A549 (cell line): ENCODE data around the gene ARL6IP5. TPM values are rescaled to one million over a fixed set of nuclear protein-coding genes. Genes with fewer than 3 reads are reported as not detected.

Experiments used
- ATAC-seq, 2 experiments: fragments of 200-7000 bp in 1 of 2; fragments of >200 bp in 1 of 2; cut with Nextera tagmentation in 1 of 2; cut with Tn5 transposase in 1 of 2; 3 replicates each; pipeline versions ENCODE4 v1.8.0 to v1.9.1; 2018 to 2020; ENCODE audit warnings: mild to moderate bottlenecking in 1 of 2, moderate library complexity in 1 of 2
- CTCF ChIA-PET: fragments of 300-600 bp; sonication (Branson Sonifier 250); formaldehyde crosslinking; extraction: SDS; loops from one replicate; lab custom pipeline; 2021; ENCODE audit warnings: antibody characterized with exemption, inconsistent platforms; lab: Yijun Ruan, JAX
- POLR2A ChIA-PET: fragments of 350-600 bp; formaldehyde crosslinking; extraction: SDS; loops from one replicate; lab custom pipeline; 2021; ENCODE audit warnings: antibody characterized with exemption, inconsistent platforms; lab: Yijun Ruan, JAX
- DNase-seq, 2 experiments: peaks; one replicate each; pipeline versions ENCODE4 v3.0.0 to v3.0.0-alpha.2; 2011 to 2016; ENCODE audit warnings: low read depth in 1 of 2, low spot score in 1 of 2
- FAIRE-seq: peaks from 2 replicates; lab custom pipeline; 2011; peaks lifted over from hg19 to GRCh38; lab: Jason Lieb, UNC
- H3K27ac ChIP-seq, 2 experiments: fragments of >200 bp; sonication (Bioruptor Twin); formaldehyde crosslinking; 3 replicates each; pipeline ENCODE4 v1.5.1; 2016 to 2017
- H3K4me1 ChIP-seq: fragments of >200 bp; sonication (Bioruptor Twin); formaldehyde crosslinking; 3 replicates; pipeline ENCODE4 v1.6.1; 2016
- H3K4me2 ChIP-seq: fragments of >200 bp; sonication (Bioruptor Twin); formaldehyde crosslinking; 3 replicates; pipeline ENCODE4 v1.6.1; 2016
- H3K4me3 ChIP-seq: fragments of >200 bp; sonication (Bioruptor Twin); formaldehyde crosslinking; 3 replicates; pipeline ENCODE4 v1.5.1; 2016
- H3K9me3 ChIP-seq: fragments of >200 bp; sonication (Bioruptor Twin); formaldehyde crosslinking; 3 replicates; pipeline ENCODE4 v1.6.1; 2016
- CBX2 ChIP-seq: fragments of 200-600 bp; sonication (generic); IDR thresholded peaks from 2 replicates; pipeline ENCODE4 v1.6.1; 2016; ENCODE audit warnings: low read depth, mild to moderate bottlenecking, borderline replicate concordance
- CBX8 ChIP-seq: fragments of 200-600 bp; sonication (generic); IDR thresholded peaks from 2 replicates; pipeline ENCODE4 v1.6.1; 2016
- CHD4 ChIP-seq: fragments of 200-600 bp; sonication (generic); IDR thresholded peaks from 2 replicates; pipeline ENCODE4 v1.6.1; 2016; ENCODE audit warnings: antibody characterized with exemption, mild to moderate bottlenecking, borderline replicate concordance
- EHF ChIP-seq: fragments of 250-450 bp; sonication (Bioruptor Pico); IDR thresholded peaks from 2 replicates; pipeline ENCODE4 v1.5.0; 2020; ENCODE audit warnings: mild to moderate bottlenecking
- HDAC2 ChIP-seq: fragments of 200-600 bp; sonication (generic); IDR thresholded peaks from 2 replicates; pipeline ENCODE4 v1.6.1; 2016
- HOXB13 ChIP-seq: fragments of 250-450 bp; sonication (Bioruptor Pico); IDR thresholded peaks from 2 replicates; pipeline ENCODE4 v1.5.0; 2020; ENCODE audit warnings: low read depth, mild to moderate bottlenecking, moderate library complexity
- HOXB5 ChIP-seq: fragments of 250-450 bp; sonication (Bioruptor Pico); IDR thresholded peaks from 2 replicates; pipeline ENCODE4 v1.5.0; 2020; ENCODE audit warnings: mild to moderate bottlenecking, moderate library complexity
- JUNB ChIP-seq: fragments of >200 bp; sonication (Bioruptor Twin); formaldehyde crosslinking; IDR thresholded peaks from 2 replicates; pipeline ENCODE4 v1.6.1; 2016
- MAZ ChIP-seq: fragments of 150-350 bp; IDR thresholded peaks from 2 replicates; pipeline ENCODE4 v1.6.1; 2014; ENCODE audit warnings: antibody characterized with exemption, low read depth, low read length, borderline replicate concordance
- NFE2L2 ChIP-seq: fragments of 150-350 bp; conservative IDR thresholded peaks from 2 replicates; pipeline ENCODE4 v1.6.1; 2014; ENCODE audit warnings: low read length
- NPAS2 ChIP-seq: fragments of 250-450 bp; sonication (Bioruptor Pico); IDR thresholded peaks from 2 replicates; pipeline ENCODE4 v1.8.0; 2022; ENCODE audit warnings: mild to moderate bottlenecking, moderate library complexity, borderline replicate concordance
- NR3C1 ChIP-seq: fragments of >200 bp; sonication (Bioruptor Twin); formaldehyde crosslinking; IDR thresholded peaks from 3 replicates; pipeline ENCODE4 v1.6.1; 2017
- RARB ChIP-seq: fragments of 250-450 bp; sonication (Bioruptor Pico); IDR thresholded peaks from 2 replicates; pipeline ENCODE4 v1.8.0; 2021; ENCODE audit warnings: mild to moderate bottlenecking, moderate library complexity
- RCOR1 ChIP-seq: fragments of 150-350 bp; IDR thresholded peaks from 2 replicates; pipeline ENCODE4 v1.6.1; 2014; ENCODE audit warnings: antibody characterized with exemption, low read length, low read depth
- RFX5 ChIP-seq: fragments of 450-650 bp; IDR thresholded peaks from 2 replicates; pipeline ENCODE4 v1.7.1; 2014; ENCODE audit warnings: antibody characterized with exemption, mild to moderate bottlenecking, moderate library complexity
- RNF2 ChIP-seq: fragments of 200-600 bp; sonication (generic); IDR thresholded peaks from 2 replicates; pipeline ENCODE4 v1.6.1; 2016; ENCODE audit warnings: low read depth, mild to moderate bottlenecking, antibody characterized with exemption, moderate library complexity, borderline replicate concordance
- SMC3 ChIP-seq: fragments of >200 bp; sonication (Bioruptor Twin); formaldehyde crosslinking; IDR thresholded peaks from 3 replicates; pipeline ENCODE4 v1.6.1; 2018; ENCODE audit warnings: inconsistent platforms
- TFCP2L1 ChIP-seq: fragments of 250-450 bp; sonication (Bioruptor Pico); IDR thresholded peaks from 2 replicates; pipeline ENCODE4 v1.5.0; 2021; ENCODE audit warnings: mild to moderate bottlenecking
- ZC3H11A ChIP-seq: fragments of 450-650 bp; IDR thresholded peaks from 2 replicates; pipeline ENCODE4 v1.6.1; 2014; ENCODE audit warnings: antibody characterized with exemption, mild to moderate bottlenecking
- ZNF302 ChIP-seq: fragments of 250-450 bp; sonication (Bioruptor Pico); IDR thresholded peaks from 2 replicates; pipeline ENCODE4 v1.9.0; 2021; ENCODE audit warnings: inconsistent platforms, mild to moderate bottlenecking, moderate library complexity
- WGBS: methylation state at CpG from one replicate; pipeline ENCODE4 v1.1.6; 2017; ENCODE audit errors: missing lambda C conversion rate; 5-methylcytosine and 5-hydroxymethylcytosine counted together
- polyA plus RNA-seq, 4 experiments: library from polyadenylated mRNA; depleted of rRNA in 3 of 4; stranded (reverse); fragments of >200 nt; fragmentation: RNase III in 1 of 4; extraction: RNeasy Plus Mini Kit Qiagen cat#74134 plus additional on column Dnase treatment in 1 of 4; gene quantifications; 2 replicates in 3 of 4; 3 replicates in 1 of 4; pipeline ENCODE4 v1.2.3, GENCODE V29; 2011 to 2017
- TF ChIP-seq, protein P1 (sequence below): IDR thresholded peaks from 2 replicates; pipeline ENCODE4 v1.6.1; 2012
- TF ChIP-seq, protein P2 (sequence below): fragments of 150-350 bp; IDR thresholded peaks from 2 replicates; pipeline ENCODE4 v1.6.1; 2014; ENCODE audit warnings: low read depth, mild to moderate bottlenecking, low read length
- TF ChIP-seq, protein P3 (sequence below): fragments of >200 bp; sonication (Bioruptor Twin); formaldehyde crosslinking; IDR thresholded peaks from 3 replicates; pipeline ENCODE4 v1.5.1; 2016
- TF ChIP-seq, protein P4 (sequence below): IDR thresholded peaks from 2 replicates; pipeline ENCODE4 v1.6.1; 2012
- TF ChIP-seq, protein P5 (sequence below): fragments of >200 bp; sonication (Bioruptor Twin); formaldehyde crosslinking; IDR thresholded peaks from 3 replicates; pipeline ENCODE4 v1.6.1; 2016
- TF ChIP-seq, protein P6 (sequence below): fragments of >200 bp; sonication (Bioruptor Twin); formaldehyde crosslinking; IDR thresholded peaks from 2 replicates; pipeline ENCODE4 v1.6.1; 2016
- TF ChIP-seq, protein P7 (sequence below): fragments of 250-450 bp; sonication (Bioruptor Pico); IDR thresholded peaks from 2 replicates; pipeline ENCODE4 v1.5.0; 2021; ENCODE audit warnings: mild to moderate bottlenecking, moderate library complexity, borderline replicate concordance

Gene ARL6IP5
- polyA plus RNA-seq, 2 of the 4 experiments (the other 2 are of a cell fraction): 73.8 to 109 TPM

DNA sequence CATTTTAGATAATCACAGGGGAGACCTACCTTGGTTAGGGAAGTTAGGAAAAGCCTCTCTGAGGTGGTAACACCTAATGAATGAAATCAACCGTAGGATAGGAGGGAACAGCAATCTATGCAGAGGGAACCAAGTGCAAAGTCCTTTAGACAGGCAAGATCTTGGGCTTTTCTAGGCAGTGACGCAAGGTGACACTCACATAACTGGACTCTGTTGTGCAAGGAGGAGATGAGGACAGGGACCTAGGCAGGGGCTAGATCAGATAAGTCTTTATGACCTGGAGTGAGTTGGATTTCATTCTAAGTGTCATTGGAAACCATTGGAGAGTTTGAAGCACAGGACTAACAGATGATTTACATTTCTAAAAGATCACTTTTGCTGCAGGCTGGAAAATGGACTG is 42.3 kb downstream of the ARL6IP5 start:
- CTCF ChIA-PET: interaction anchor here (3.0 kb wide), 1 partner anchor 34 kb away, joined by 9 read pairs; no protein-coding TSS in a partner anchor
- TF ChIP-seq CHD4 (no peak), RCOR1 (no peak), CBX8 (no peak), CBX2 (no peak), EHF (no peak), ZNF302 (CRISPR knock-in tag) (no peak), NFE2L2 (no peak), RFX5 (no peak), JUNB (no peak), NR3C1 (no peak), HOXB5 (CRISPR knock-in tag) (no peak), NPAS2 (CRISPR knock-in tag) (no peak), MAZ (no peak)
- TF ChIP-seq, protein P1, sequence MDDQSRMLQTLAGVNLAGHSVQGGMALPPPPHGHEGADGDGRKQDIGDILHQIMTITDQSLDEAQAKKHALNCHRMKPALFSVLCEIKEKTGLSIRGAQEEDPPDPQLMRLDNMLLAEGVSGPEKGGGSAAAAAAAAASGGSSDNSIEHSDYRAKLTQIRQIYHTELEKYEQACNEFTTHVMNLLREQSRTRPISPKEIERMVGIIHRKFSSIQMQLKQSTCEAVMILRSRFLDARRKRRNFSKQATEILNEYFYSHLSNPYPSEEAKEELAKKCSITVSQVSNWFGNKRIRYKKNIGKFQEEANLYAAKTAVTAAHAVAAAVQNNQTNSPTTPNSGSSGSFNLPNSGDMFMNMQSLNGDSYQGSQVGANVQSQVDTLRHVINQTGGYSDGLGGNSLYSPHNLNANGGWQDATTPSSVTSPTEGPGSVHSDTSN: no peak
- TF ChIP-seq, protein P2, sequence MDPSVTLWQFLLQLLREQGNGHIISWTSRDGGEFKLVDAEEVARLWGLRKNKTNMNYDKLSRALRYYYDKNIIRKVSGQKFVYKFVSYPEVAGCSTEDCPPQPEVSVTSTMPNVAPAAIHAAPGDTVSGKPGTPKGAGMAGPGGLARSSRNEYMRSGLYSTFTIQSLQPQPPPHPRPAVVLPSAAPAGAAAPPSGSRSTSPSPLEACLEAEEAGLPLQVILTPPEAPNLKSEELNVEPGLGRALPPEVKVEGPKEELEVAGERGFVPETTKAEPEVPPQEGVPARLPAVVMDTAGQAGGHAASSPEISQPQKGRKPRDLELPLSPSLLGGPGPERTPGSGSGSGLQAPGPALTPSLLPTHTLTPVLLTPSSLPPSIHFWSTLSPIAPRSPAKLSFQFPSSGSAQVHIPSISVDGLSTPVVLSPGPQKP: no peak
- no peak for ATAC-seq
- Histone ChIP-seq H3K9me3 (no peaks in the 10 kb centered on the region), H3K4me2 (no peak overlapping the region), H3K4me1 (no peaks in the 10 kb centered on the region), H3K27ac (no peak overlapping the region), H3K4me3 (no peak overlapping the region)
- FAIRE-seq: no peak
- no peak for DNase-seq
- WGBS: 61% methylated on average over 2 of the region's 2 CpGs
- POLR2A ChIA-PET: no interaction called here

DNA sequence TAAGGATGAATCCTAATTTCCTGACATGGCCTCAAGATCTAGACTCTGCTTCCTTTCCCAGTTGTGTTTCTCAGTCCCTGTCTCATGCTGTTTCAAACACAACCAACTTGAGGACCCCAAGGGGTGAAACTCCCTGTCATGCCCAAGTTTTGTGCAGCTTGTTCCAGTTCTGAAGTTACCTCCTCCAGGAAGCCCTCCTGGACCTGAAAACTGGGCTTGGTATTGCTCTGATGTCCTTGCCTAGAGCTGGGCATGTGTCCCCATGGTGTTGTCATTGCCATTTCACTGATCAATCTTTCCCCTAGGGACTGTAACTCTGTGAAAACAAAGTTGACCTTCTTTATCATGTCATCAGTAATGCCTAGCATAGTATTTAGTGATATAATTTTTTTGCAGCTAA is 43.8 kb downstream of the ARL6IP5 start:
- FAIRE-seq: no peak
- POLR2A ChIA-PET: no interaction called here

More for the DNA sequence above, 43.8 kb downstream of the ARL6IP5 start:
- CTCF ChIA-PET: interaction anchor here (0.6 to 1.2 kb wide), 3 partner anchors 10 to 66 kb away, joined by 3 read pairs; no protein-coding TSS in a partner anchor
- Histone ChIP-seq H3K4me1 (no peaks in the 10 kb centered on the region), H3K4me2 (no peak overlapping the region), H3K4me3 (no peak overlapping the region), H3K27ac (no peak overlapping the region), H3K9me3 (no peaks in the 10 kb centered on the region)
- TF ChIP-seq ZC3H11A (no peak), HDAC2 (no peak), RARB (CRISPR knock-in tag) (no peak), EHF (no peak), RCOR1 (no peak), RNF2 (no peak), CBX2 (no peak), HOXB13 (CRISPR knock-in tag) (no peak), TFCP2L1 (no peak), SMC3 (no peak)
- TF ChIP-seq, protein P3, sequence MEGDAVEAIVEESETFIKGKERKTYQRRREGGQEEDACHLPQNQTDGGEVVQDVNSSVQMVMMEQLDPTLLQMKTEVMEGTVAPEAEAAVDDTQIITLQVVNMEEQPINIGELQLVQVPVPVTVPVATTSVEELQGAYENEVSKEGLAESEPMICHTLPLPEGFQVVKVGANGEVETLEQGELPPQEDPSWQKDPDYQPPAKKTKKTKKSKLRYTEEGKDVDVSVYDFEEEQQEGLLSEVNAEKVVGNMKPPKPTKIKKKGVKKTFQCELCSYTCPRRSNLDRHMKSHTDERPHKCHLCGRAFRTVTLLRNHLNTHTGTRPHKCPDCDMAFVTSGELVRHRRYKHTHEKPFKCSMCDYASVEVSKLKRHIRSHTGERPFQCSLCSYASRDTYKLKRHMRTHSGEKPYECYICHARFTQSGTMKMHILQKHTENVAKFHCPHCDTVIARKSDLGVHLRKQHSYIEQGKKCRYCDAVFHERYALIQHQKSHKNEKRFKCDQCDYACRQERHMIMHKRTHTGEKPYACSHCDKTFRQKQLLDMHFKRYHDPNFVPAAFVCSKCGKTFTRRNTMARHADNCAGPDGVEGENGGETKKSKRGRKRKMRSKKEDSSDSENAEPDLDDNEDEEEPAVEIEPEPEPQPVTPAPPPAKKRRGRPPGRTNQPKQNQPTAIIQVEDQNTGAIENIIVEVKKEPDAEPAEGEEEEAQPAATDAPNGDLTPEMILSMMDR: no peak
- TF ChIP-seq, protein P4, sequence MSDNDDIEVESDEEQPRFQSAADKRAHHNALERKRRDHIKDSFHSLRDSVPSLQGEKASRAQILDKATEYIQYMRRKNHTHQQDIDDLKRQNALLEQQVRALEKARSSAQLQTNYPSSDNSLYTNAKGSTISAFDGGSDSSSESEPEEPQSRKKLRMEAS: no peak
- TF ChIP-seq, protein P5, sequence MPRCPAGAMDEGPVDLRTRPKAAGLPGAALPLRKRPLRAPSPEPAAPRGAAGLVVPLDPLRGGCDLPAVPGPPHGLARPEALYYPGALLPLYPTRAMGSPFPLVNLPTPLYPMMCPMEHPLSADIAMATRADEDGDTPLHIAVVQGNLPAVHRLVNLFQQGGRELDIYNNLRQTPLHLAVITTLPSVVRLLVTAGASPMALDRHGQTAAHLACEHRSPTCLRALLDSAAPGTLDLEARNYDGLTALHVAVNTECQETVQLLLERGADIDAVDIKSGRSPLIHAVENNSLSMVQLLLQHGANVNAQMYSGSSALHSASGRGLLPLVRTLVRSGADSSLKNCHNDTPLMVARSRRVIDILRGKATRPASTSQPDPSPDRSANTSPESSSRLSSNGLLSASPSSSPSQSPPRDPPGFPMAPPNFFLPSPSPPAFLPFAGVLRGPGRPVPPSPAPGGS: no peak
- TF ChIP-seq, protein P1: no peak
- TF ChIP-seq, protein P6, sequence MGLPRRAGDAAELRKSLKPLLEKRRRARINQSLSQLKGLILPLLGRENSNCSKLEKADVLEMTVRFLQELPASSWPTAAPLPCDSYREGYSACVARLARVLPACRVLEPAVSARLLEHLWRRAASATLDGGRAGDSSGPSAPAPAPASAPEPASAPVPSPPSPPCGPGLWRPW: no peak
- TF ChIP-seq, protein P7, sequence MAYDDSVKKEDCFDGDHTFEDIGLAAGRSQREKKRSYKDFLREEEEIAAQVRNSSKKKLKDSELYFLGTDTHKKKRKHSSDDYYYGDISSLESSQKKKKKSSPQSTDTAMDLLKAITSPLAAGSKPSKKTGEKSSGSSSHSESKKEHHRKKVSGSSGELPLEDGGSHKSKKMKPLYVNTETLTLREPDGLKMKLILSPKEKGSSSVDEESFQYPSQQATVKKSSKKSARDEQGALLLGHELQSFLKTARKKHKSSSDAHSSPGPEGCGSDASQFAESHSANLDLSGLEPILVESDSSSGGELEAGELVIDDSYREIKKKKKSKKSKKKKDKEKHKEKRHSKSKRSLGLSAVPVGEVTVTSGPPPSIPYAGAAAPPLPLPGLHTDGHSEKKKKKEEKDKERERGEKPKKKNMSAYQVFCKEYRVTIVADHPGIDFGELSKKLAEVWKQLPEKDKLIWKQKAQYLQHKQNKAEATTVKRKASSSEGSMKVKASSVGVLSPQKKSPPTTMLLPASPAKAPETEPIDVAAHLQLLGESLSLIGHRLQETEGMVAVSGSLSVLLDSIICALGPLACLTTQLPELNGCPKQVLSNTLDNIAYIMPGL (CRISPR knock-in tag): no peak
- no peak for ATAC-seq
- no peak for DNase-seq
